BLaER1 (cell line): Measurements from ENCODE around the gene MYO1B.

Source experiments
- H3K27ac ChIP-seq: shearing (Covaris generic); formaldehyde crosslinking; 2 replicates; pipeline ENCODE4 v1.8.1; 2022
- H3K27me3 ChIP-seq: shearing (Covaris generic); formaldehyde crosslinking; 2 replicates; pipeline ENCODE4 v1.8.1; 2022
- H3K36me3 ChIP-seq: shearing (Covaris generic); formaldehyde crosslinking; 2 replicates; pipeline ENCODE4 v1.8.1; 2022
- H3K4me1 ChIP-seq: shearing (Covaris generic); formaldehyde crosslinking; 2 replicates; pipeline ENCODE4 v1.8.1; 2022
- H3K4me2 ChIP-seq: shearing (Covaris generic); formaldehyde crosslinking; 2 replicates; pipeline ENCODE4 v1.8.1; 2022
- H3K4me3 ChIP-seq: shearing (Covaris generic); formaldehyde crosslinking; 2 replicates; pipeline ENCODE4 v1.8.1; 2022
- H3K9ac ChIP-seq: shearing (Covaris generic); formaldehyde crosslinking; 2 replicates; pipeline ENCODE4 v1.8.1; 2022
- H3K9me3 ChIP-seq: shearing (Covaris generic); formaldehyde crosslinking; 2 replicates; pipeline ENCODE4 v1.8.1; 2022
- H4K20me1 ChIP-seq: shearing (Covaris generic); formaldehyde crosslinking; 2 replicates; pipeline ENCODE4 v1.8.1; 2022
- Cebpa-rat ChIP-seq: shearing (Covaris generic); IDR thresholded peaks from 2 replicates; pipeline ENCODE4 v1.8.1; 2022

Gene MYO1B

GRCh38 chr2:191245046-191245868 lies at the start of gene MYO1B:
Gene MYO1B, plus strand, starts transcription at chr2:191245404. Its CDS starts 31,492 bp downstream, at chr2:191276896.
- peak within 1 kb of the TSS; percentile 89 for H3K4me2 ChIP-seq
- H3K36me3 ChIP-seq, result no peaks in the 10 kb centered on the region
- peak within 1 kb of the TSS; percentile 92 for H3K27ac ChIP-seq
- no peaks in the 10 kb centered on the region for H3K9me3 ChIP-seq
- no peaks in the 10 kb centered on the region for H3K27me3 ChIP-seq
- H3K4me1 ChIP-seq, result peaks cover 23% of the 10 kb centered on the region
- no peak for TF ChIP-seq Cebpa-rat
- H4K20me1 ChIP-seq, result peaks cover 31% of the 10 kb centered on the region
- H3K9ac ChIP-seq, result peak within 1 kb of the TSS; percentile 90
- H3K4me3 ChIP-seq, result peak within 1 kb of the TSS; percentile 83

- no peak overlapping the region for H3K27ac ChIP-seq
- H3K9me3 ChIP-seq, result no peaks in the 10 kb centered on the region
- no peaks in the 10 kb centered on the region for H3K27me3 ChIP-seq
- no peak overlapping the region for H3K9ac ChIP-seq
- H3K4me2 ChIP-seq, result no peak overlapping the region
- no peak overlapping the region for H3K4me3 ChIP-seq
- H3K36me3 ChIP-seq, result no peaks in the 10 kb centered on the region
- no peaks in the 10 kb centered on the region for H4K20me1 ChIP-seq
- no peak for TF ChIP-seq Cebpa-rat
- H3K4me1 ChIP-seq, result no peaks in the 10 kb centered on the region
Observed at GRCh38 chr2:191197096-191197495, 48.1 kb upstream of the MYO1B start.

DNA sequence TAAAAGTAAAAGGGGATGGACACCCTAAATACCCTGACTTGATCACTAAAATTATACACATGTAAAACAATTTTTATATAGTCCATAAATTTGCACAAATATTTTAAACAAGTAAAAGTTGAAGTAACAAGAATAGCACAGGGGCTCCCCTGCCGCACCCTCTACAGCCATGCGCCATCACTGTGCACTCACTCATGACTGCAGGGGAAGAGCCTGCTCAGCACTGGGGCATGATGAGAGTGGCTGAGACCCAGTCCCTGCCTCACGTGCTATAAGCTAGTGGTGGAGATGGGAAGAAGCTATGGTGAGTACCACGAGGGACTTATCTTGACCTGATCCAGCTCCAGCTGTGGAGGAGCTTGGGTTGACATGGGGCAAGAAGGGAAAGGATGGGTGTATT lies 46.9 kb upstream of the MYO1B start:
- H3K27me3 ChIP-seq, result no peaks in the 10 kb centered on the region
- no peak overlapping the region for H3K27ac ChIP-seq
- H3K9me3 ChIP-seq, result no peaks in the 10 kb centered on the region
- no peak overlapping the region for H3K4me3 ChIP-seq
- H3K4me1 ChIP-seq, result no peaks in the 10 kb centered on the region
- TF ChIP-seq Cebpa-rat, result no peak
- no peak overlapping the region for H3K4me2 ChIP-seq
- no peaks in the 10 kb centered on the region for H4K20me1 ChIP-seq
- no peak overlapping the region for H3K9ac ChIP-seq
- no peaks in the 10 kb centered on the region for H3K36me3 ChIP-seq

DNA sequence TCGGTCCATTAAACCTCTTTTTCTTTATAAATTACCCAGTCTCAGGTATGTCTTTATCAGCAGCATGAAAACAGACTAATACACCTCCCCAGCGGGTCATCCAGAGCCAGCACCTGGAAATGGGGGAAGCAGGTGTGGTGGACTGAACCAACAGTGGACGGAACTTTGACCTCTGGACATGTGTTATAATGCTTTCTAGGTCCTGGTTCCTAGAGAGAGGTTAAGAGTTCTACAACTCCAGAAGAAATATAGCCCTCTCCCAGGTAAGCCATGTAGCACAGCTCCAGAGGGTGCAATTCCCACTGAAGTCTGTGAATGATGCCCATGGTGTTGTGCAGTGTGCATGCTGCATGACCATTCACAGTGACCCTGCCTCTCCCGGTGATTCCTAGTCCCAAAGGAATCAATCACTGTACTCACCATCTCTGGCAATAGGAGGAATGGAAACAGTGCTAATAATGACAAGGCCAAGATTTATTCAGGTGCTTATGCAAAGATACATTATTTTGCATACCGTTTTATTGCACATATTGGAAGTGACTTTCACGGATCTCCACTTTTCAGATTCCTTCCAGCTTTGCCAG lies 45.2 kb upstream of the MYO1B start:
- Histone ChIP-seq H3K4me1 (no peaks in the 10 kb centered on the region), H4K20me1 (no peaks in the 10 kb centered on the region), H3K9me3 (no peaks in the 10 kb centered on the region), H3K36me3 (no peaks in the 10 kb centered on the region), H3K9ac (no peak overlapping the region), H3K4me3 (no peak overlapping the region), H3K27me3 (no peaks in the 10 kb centered on the region), H3K27ac (no peak overlapping the region), H3K4me2 (no peak overlapping the region)
- no peak for TF ChIP-seq Cebpa-rat

DNA sequence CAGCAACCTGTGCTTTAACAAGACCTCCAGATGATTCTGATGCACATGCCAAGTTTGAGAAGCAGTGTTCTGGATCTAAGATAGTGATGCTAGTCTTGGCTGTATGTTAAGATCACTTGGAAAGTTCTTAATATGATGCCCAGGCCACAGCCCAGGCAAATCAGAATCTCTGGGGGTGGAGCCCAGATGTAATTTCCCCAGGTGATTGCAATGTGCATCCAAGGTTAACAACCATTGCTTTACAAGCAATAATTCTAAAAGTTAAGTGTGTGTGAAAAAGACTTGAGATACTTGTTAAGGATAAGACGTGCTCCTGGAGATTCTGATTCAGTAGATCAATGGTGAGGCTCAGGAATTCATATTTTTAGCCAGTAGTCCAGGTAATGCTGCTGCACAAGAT lies 44.3 kb upstream of the MYO1B start:
- H3K4me2 ChIP-seq, result no peak overlapping the region
- no peak overlapping the region for H3K9ac ChIP-seq
- no peaks in the 10 kb centered on the region for H3K9me3 ChIP-seq
- TF ChIP-seq Cebpa-rat, result no peak
- H4K20me1 ChIP-seq, result no peaks in the 10 kb centered on the region
- no peaks in the 10 kb centered on the region for H3K27me3 ChIP-seq
- no peak overlapping the region for H3K27ac ChIP-seq
- H3K36me3 ChIP-seq, result no peaks in the 10 kb centered on the region
- no peaks in the 10 kb centered on the region for H3K4me1 ChIP-seq
- H3K4me3 ChIP-seq, result no peak overlapping the region

- no peak overlapping the region for H3K27ac ChIP-seq
- no peaks in the 10 kb centered on the region for H3K9me3 ChIP-seq
- no peaks in the 10 kb centered on the region for H3K36me3 ChIP-seq
- no peak overlapping the region for H3K9ac ChIP-seq
- TF ChIP-seq Cebpa-rat, result no peak
- H3K4me1 ChIP-seq, result no peaks in the 10 kb centered on the region
- H3K4me2 ChIP-seq, result no peak overlapping the region
- no peak overlapping the region for H3K4me3 ChIP-seq
- no peaks in the 10 kb centered on the region for H3K27me3 ChIP-seq
- no peaks in the 10 kb centered on the region for H4K20me1 ChIP-seq
Observed at GRCh38 chr2:191202209-191202721, 42.9 kb upstream of the MYO1B start.

GRCh38 chr2:191202881-191203397 lies 42.3 kb upstream of the MYO1B start:
- H3K4me1 ChIP-seq, result no peaks in the 10 kb centered on the region
- H3K27ac ChIP-seq, result no peak overlapping the region
- no peaks in the 10 kb centered on the region for H3K9me3 ChIP-seq
- TF ChIP-seq Cebpa-rat, result no peak
- no peaks in the 10 kb centered on the region for H4K20me1 ChIP-seq
- H3K36me3 ChIP-seq, result no peaks in the 10 kb centered on the region
- H3K9ac ChIP-seq, result no peak overlapping the region
- H3K4me2 ChIP-seq, result no peak overlapping the region
- no peaks in the 10 kb centered on the region for H3K27me3 ChIP-seq
- no peak overlapping the region for H3K4me3 ChIP-seq

- Histone ChIP-seq H3K27ac (no peak overlapping the region), H4K20me1 (no peaks in the 10 kb centered on the region), H3K4me2 (no peak overlapping the region), H3K9ac (no peak overlapping the region), H3K4me3 (no peak overlapping the region), H3K9me3 (no peaks in the 10 kb centered on the region), H3K36me3 (no peaks in the 10 kb centered on the region), H3K4me1 (no peaks in the 10 kb centered on the region), H3K27me3 (no peaks in the 10 kb centered on the region)
- no peak for TF ChIP-seq Cebpa-rat
Observed at GRCh38 chr2:191204433-191204832, 40.8 kb upstream of the MYO1B start.

DNA sequence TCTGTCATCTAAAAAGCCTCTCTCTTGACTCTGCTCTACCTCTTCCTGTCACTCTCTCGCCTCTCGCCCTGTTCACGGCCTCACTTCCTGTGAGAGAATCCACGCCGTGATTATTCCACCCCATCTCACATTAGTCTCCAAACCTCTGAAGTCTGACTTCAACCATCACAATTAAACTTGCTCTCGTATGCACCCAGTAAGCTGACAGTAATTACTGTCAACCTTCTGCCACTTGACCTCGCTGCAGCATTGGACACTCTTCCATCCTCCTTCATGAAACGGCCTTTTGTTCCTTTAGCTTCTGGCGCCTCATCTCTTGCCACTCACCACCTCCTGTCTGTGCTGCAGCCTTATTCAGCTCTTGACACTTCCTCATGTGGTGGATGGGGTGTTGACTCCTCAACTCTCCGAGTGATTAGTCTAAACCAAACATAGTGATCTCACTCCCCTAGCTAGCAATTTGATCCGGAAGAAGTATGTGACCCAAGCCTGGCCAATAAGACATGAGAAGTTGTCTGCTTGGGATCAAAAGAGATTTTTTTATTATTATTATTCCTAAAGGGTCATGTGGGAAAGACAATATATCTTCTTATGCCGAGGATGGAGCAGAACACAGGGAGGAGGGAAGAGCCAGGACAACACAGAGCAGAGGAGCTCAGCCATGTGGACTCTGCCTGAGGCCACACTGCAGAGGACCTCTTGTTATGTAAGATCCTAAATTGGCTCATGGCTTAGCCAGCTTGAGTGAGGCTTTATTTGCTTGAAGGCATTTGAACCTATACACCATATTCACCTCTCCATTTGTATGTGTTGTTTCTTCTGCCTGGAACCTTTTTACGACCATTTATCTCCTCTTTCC lies 38.4 kb upstream of the MYO1B start:
- Histone ChIP-seq H3K9me3 (peaks cover 5% of the 10 kb centered on the region), H3K27ac (no peak overlapping the region), H3K4me3 (no peak overlapping the region), H4K20me1 (no peaks in the 10 kb centered on the region), H3K36me3 (no peaks in the 10 kb centered on the region), H3K9ac (no peak overlapping the region), H3K27me3 (no peaks in the 10 kb centered on the region), H3K4me2 (no peak overlapping the region), H3K4me1 (no peaks in the 10 kb centered on the region)
- TF ChIP-seq Cebpa-rat, result no peak

DNA sequence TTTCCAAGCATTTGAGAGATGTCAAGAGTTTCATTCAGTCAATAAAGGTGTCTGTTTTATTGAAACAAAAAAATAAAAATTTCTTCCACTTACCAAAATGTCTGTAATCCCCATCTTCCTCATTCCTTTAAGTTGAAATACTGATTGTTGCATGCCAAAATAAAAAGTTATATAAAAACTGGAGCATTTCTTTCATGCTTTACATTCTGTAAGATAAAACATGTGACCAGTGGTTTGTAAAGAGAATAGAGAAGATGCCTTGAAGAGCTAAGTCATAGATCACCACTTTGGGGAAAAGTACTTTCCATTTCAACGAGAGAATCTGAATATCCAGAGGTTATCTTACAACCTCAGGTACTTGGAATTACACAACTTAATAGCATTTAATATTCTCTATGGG lies 35.9 kb upstream of the MYO1B start:
- no peaks in the 10 kb centered on the region for H3K27me3 ChIP-seq
- H3K4me1 ChIP-seq, result no peaks in the 10 kb centered on the region
- peaks cover 12% of the 10 kb centered on the region for H3K9me3 ChIP-seq
- no peaks in the 10 kb centered on the region for H3K36me3 ChIP-seq
- no peaks in the 10 kb centered on the region for H4K20me1 ChIP-seq
- H3K4me2 ChIP-seq, result no peak overlapping the region
- TF ChIP-seq Cebpa-rat, result no peak
- H3K9ac ChIP-seq, result no peak overlapping the region
- H3K27ac ChIP-seq, result no peak overlapping the region
- H3K4me3 ChIP-seq, result no peak overlapping the region
